ENCODE results near the gene CWC27. TPM values are rescaled to one million over a fixed set of nuclear protein-coding genes. Genes with fewer than 3 reads are reported as not detected.

Gene CWC27, protein sequence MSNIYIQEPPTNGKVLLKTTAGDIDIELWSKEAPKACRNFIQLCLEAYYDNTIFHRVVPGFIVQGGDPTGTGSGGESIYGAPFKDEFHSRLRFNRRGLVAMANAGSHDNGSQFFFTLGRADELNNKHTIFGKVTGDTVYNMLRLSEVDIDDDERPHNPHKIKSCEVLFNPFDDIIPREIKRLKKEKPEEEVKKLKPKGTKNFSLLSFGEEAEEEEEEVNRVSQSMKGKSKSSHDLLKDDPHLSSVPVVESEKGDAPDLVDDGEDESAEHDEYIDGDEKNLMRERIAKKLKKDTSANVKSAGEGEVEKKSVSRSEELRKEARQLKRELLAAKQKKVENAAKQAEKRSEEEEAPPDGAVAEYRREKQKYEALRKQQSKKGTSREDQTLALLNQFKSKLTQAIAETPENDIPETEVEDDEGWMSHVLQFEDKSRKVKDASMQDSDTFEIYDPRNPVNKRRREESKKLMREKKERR
- polyA plus RNA-seq: 10 to 100 TPM in 3 of 4 donors, 1 to 10 TPM in 1; 7.0 to 21.3 (median 14.8) TPM
- long read RNA-seq, donor 1, partial matches to known transcripts: 0 of 2 reads
- long read RNA-seq, donor 1, other reads (novel, unspliced or antisense): 0 of 2 reads
- long read RNA-seq, donor 2: 0 reads
- long read RNA-seq, donor 3, partial matches to known transcripts: 0 of 2 reads
- long read RNA-seq, donor 3, other reads (novel, unspliced or antisense): 0 of 2 reads
- long read RNA-seq, donor 4, partial matches to known transcripts: 0 of 2 reads
- long read RNA-seq, donor 4, other reads (novel, unspliced or antisense): 0 of 2 reads
- long read RNA-seq, donor 5: 0 reads
- long read RNA-seq, donor 6, partial matches to known transcripts: 0 of 1 reads
- long read RNA-seq, donor 6, other reads (novel, unspliced or antisense): 0 of 1 reads
- long read RNA-seq, donor 7, transcript CWC27-201 (14 exons, 2,078 nt): major isoform, 6 of 7 reads
- long read RNA-seq, donor 7, partial matches to known transcripts: 0 of 7 reads
- long read RNA-seq, donor 7, other reads (novel, unspliced or antisense): 0 of 7 reads
- long read RNA-seq, donor 8: 0 reads
- long read RNA-seq, donor 9: 0 reads
- long read RNA-seq, donor 10, partial matches to known transcripts: 0 of 1 reads
- long read RNA-seq, donor 10, other reads (novel, unspliced or antisense): 0 of 1 reads

DNA sequence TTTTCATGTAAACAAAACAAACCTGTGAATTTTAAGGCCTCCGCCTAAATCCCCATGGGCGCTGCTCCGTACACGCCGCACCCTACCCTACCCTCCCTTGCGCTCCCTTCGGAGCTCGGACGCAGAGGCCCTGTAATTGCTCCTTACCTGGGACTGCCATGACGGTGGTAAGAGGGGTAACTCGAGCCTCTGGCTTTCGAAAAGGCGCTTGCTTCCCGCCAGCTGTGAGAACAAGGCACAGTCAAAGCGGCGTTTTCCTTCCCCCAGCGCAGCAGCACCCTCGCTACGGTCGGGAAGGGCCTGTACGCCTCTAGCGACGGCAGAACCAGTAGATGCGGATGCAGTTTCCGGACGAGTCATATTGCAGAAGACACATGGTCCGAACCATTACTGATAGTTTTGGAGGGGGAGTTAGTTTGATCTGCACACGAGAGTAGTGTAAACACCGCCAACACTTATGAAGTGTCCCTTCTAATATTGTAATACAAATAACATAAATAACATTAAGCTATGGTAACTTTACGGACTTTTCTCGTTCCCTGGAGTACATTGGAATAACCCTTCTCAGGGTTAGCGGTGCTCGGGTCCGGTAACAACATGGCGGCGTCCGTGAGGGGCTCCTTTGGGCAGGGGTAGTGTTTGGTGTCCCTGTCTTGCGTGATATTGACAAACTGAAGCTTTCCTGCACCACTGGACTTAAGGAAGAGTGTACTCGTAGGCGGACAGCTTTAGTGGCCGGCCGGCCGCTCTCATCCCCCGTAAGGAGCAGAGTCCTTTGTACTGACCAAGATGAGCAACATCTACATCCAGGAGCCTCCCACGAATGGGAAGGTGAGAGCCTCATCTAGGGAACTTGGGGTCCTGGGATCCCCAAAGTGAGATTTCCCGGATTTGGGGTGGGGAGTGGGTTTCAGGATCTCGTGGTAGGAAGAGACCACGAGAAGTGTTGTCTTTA, at the start of gene CWC27, which contains the start of gene SREK1IP1:
CWC27 (plus strand) TSS at position 573 of the 955 bp plus-strand sequence; CDS start at position 790, 217 bp downstream.
SREK1IP1 (minus strand) TSS at position 334 of the 955 bp plus-strand sequence; CDS start at position 160, 174 bp downstream.
- Histone ChIP-seq H3K27me3 (ENCODE audit: control insufficient read depth in 3 of 3, insufficient read depth in 3 of 3, low read length in 3 of 3) (no peaks in the 10 kb centered on the region), H3K9me3 (ENCODE audit: control insufficient read depth in 2 of 2, insufficient read depth in 1 of 2, low read depth in 1 of 2, low read length in 1 of 2) (no peaks in the 10 kb centered on the region), H3K36me3 (ENCODE audit: control insufficient read depth in 3 of 3, insufficient read depth in 2 of 3, low read depth in 1 of 3, low read length in 3 of 3) (peaks cover 0 to 3% (median 0%) of the 10 kb centered on the region in 3 donors), H3K4me1 (ENCODE audit: control insufficient read depth in 3 of 3, insufficient read depth in 2 of 3, low read depth in 1 of 3, low read length in 2 of 3) (peaks cover 12 to 21% (median 21%) of the 10 kb centered on the region in 3 donors), H3K4me3 (ENCODE audit: low read depth in 1 of 3, low read length in 3 of 3) (peak within 1 kb of the TSS; percentile 72 to 98 (median 74)), H3K27ac (ENCODE audit: low read depth in 1 of 3, low read length in 2 of 3) (peak within 1 kb of the TSS; percentile 82 to 90 (median 87))
- DNase-seq: peak; percentile 88 to 95
- FAIRE-seq: no peak
- WGBS, 3 donors: 0 to 1% (median 0%) methylated on average over 48 of the region's 48 CpGs

DNA sequence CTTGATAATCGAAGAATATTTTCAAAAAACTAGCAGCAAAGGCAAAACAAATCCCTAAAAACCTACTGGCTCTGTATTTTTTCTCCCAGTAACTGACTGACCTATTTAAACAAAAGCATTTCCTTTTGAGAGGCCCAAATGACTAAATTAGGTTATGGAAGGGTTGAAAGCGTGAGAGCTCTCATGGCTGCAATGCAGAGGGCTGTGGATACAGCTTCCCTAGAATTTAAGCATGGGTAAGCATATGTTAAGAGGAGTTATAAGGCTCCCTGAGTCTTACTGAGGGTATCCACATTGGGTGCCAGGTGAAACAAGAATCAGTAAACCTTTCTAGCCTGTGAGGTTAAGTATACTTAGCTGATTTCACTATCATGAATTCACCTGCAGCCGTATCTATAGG, 46.1 kb upstream of the CWC27 start:
- 78 to 97% (median 97%) methylated on average over 3 of the region's 3 CpGs for WGBS, 3 donors
- Histone ChIP-seq H3K4me1 (ENCODE audit: control insufficient read depth in 3 of 3, insufficient read depth in 2 of 3, low read depth in 1 of 3, low read length in 2 of 3) (no peaks in the 10 kb centered on the region), H3K4me3 (ENCODE audit: low read depth in 1 of 3, low read length in 3 of 3) (no peak overlapping the region), H3K9me3 (ENCODE audit: control insufficient read depth in 2 of 2, insufficient read depth in 1 of 2, low read depth in 1 of 2, low read length in 1 of 2) (no peaks in the 10 kb centered on the region), H3K27me3 (ENCODE audit: control insufficient read depth in 3 of 3, insufficient read depth in 3 of 3, low read length in 3 of 3) (no peaks in the 10 kb centered on the region), H3K27ac (ENCODE audit: low read depth in 1 of 3, low read length in 2 of 3) (no peak overlapping the region), H3K36me3 (ENCODE audit: control insufficient read depth in 3 of 3, insufficient read depth in 2 of 3, low read depth in 1 of 3, low read length in 3 of 3) (peaks cover 0 to 8% (median under 1%) of the 10 kb centered on the region in 3 donors)
- DNase-seq (no peak), FAIRE-seq (no peak)

DNA sequence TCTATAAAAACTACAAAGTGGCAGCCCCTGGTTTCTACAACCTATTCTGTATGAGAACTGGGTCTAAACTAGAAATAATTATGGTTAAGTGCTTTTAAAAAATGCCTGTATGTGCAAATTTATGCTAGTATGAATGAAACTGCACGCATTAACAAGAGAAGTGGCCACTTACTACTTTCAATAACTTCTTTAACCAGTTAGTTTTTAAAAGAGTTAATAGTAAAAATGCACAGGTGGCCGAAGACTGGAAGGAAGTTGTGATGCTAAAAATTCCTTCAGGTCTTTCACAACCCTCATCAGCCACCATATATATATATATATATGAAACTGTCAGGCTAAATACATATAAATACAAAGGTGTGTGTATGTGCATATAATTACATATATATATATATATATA, 41.6 kb upstream of the CWC27 start:
- no peak for FAIRE-seq
- no peak overlapping the region for H3K27ac ChIP-seq (ENCODE audit: low read depth in 1 of 3, low read length in 2 of 3)
- H3K36me3 ChIP-seq (ENCODE audit: control insufficient read depth in 3 of 3, insufficient read depth in 2 of 3, low read depth in 1 of 3, low read length in 3 of 3): peaks cover 0 to 13% (median 2%) of the 10 kb centered on the region in 3 donors
- WGBS, 3 donors: 90 to 97% (median 95%) methylated on average over 2 of the region's 2 CpGs
- H3K9me3 ChIP-seq (ENCODE audit: control insufficient read depth in 2 of 2, insufficient read depth in 1 of 2, low read depth in 1 of 2, low read length in 1 of 2): no peaks in the 10 kb centered on the region
- H3K4me3 ChIP-seq (ENCODE audit: low read depth in 1 of 3, low read length in 3 of 3): no peak overlapping the region
- no peaks in the 10 kb centered on the region for H3K27me3 ChIP-seq (ENCODE audit: control insufficient read depth in 3 of 3, insufficient read depth in 3 of 3, low read length in 3 of 3)
- no peak for DNase-seq
- H3K4me1 ChIP-seq (ENCODE audit: control insufficient read depth in 3 of 3, insufficient read depth in 2 of 3, low read depth in 1 of 3, low read length in 2 of 3): no peaks in the 10 kb centered on the region

DNA sequence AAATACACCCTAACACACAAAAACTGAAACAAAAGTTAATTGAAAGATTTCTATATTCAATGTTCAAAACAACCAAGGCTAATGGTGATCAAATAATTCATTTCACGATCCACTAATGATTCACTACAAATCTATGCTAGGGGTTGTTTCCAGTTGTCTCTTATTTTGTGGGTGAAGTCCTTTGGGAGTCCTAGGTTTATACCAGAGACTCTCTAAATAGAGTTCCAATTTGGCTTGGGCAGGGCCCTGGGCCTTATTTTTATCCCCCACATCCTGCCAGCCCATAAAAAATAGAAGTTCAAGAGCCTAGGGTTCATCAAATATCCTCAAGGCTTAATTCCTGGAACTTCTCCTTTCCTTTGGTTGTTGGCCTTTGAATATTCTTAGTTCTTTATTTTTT, 26.3 kb upstream of the CWC27 start:
- 88 to 97% (median 97%) methylated on average over 1 of the region's 1 CpG for WGBS, 3 donors
- Histone ChIP-seq H3K36me3 (ENCODE audit: control insufficient read depth in 3 of 3, insufficient read depth in 2 of 3, low read depth in 1 of 3, low read length in 3 of 3) (peaks cover 0 to 3% (median 2%) of the 10 kb centered on the region in 3 donors), H3K4me1 (ENCODE audit: control insufficient read depth in 3 of 3, insufficient read depth in 2 of 3, low read depth in 1 of 3, low read length in 2 of 3) (no peaks in the 10 kb centered on the region), H3K27me3 (ENCODE audit: control insufficient read depth in 3 of 3, insufficient read depth in 3 of 3, low read length in 3 of 3) (no peaks in the 10 kb centered on the region), H3K27ac (ENCODE audit: low read depth in 1 of 3, low read length in 2 of 3) (no peak overlapping the region), H3K4me3 (ENCODE audit: low read depth in 1 of 3, low read length in 3 of 3) (no peak overlapping the region), H3K9me3 (ENCODE audit: control insufficient read depth in 2 of 2, insufficient read depth in 1 of 2, low read depth in 1 of 2, low read length in 1 of 2) (no peaks in the 10 kb centered on the region)
- DNase-seq: no peak
- FAIRE-seq: no peak

DNA sequence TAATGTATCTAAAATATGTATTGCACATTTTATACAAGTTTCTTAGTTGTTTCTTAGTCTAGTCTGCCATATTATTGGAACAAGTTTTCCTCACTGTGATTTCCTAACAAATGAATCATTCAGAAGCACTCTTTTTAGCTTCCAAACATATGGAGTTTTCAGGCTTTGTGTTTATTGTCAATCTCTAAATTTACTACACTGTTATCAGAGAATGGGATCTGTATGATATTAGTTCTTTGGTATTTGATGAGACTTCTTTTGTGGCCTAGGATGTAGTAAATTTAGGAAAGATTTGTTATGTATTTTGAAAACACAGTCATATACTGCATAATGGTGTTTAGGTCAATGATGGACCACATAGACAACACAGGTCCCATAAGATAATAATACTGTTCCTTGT, 25.9 kb upstream of the CWC27 start:
- Histone ChIP-seq H3K27ac (ENCODE audit: low read depth in 1 of 3, low read length in 2 of 3) (no peak overlapping the region), H3K9me3 (ENCODE audit: control insufficient read depth in 2 of 2, insufficient read depth in 1 of 2, low read depth in 1 of 2, low read length in 1 of 2) (no peaks in the 10 kb centered on the region), H3K4me3 (ENCODE audit: low read depth in 1 of 3, low read length in 3 of 3) (no peak overlapping the region), H3K4me1 (ENCODE audit: control insufficient read depth in 3 of 3, insufficient read depth in 2 of 3, low read depth in 1 of 3, low read length in 2 of 3) (no peaks in the 10 kb centered on the region), H3K27me3 (ENCODE audit: control insufficient read depth in 3 of 3, insufficient read depth in 3 of 3, low read length in 3 of 3) (no peaks in the 10 kb centered on the region), H3K36me3 (ENCODE audit: control insufficient read depth in 3 of 3, insufficient read depth in 2 of 3, low read depth in 1 of 3, low read length in 3 of 3) (peaks cover 0 to 3% (median 2%) of the 10 kb centered on the region in 3 donors)
- FAIRE-seq (no peak), DNase-seq (no peak)

DNA sequence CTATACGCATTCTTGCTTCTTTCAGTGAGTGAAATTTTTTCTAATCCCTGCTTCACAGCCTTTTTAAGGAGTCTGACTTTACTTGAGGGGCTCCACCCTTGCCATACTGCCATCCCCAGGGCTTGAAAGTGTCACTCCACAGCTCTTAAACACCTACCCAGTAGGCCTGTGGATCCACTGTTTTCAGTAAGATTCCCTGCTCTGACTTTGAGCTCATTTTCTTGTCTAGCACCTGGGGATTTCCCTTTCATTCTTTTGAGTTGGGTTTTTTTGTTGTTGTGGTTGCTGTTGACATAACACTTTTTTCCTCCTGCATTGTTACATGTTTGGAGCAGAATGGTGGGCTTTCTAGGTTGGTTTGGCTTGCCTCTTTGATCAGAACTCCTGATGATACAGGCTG, 23.8 kb upstream of the CWC27 start:
- WGBS, 3 donors: 95 to 100% (median 96%) methylated on average over 1 of the region's 1 CpG
- DNase-seq (no peak), FAIRE-seq (no peak)
- Histone ChIP-seq H3K27ac (ENCODE audit: low read depth in 1 of 3, low read length in 2 of 3) (no peak overlapping the region), H3K27me3 (ENCODE audit: control insufficient read depth in 3 of 3, insufficient read depth in 3 of 3, low read length in 3 of 3) (no peaks in the 10 kb centered on the region), H3K9me3 (ENCODE audit: control insufficient read depth in 2 of 2, insufficient read depth in 1 of 2, low read depth in 1 of 2, low read length in 1 of 2) (no peaks in the 10 kb centered on the region), H3K4me1 (ENCODE audit: control insufficient read depth in 3 of 3, insufficient read depth in 2 of 3, low read depth in 1 of 3, low read length in 2 of 3) (no peaks in the 10 kb centered on the region), H3K36me3 (ENCODE audit: control insufficient read depth in 3 of 3, insufficient read depth in 2 of 3, low read depth in 1 of 3, low read length in 3 of 3) (peaks cover 0 to 3% (median 0%) of the 10 kb centered on the region in 3 donors), H3K4me3 (ENCODE audit: low read depth in 1 of 3, low read length in 3 of 3) (no peak overlapping the region)

DNA sequence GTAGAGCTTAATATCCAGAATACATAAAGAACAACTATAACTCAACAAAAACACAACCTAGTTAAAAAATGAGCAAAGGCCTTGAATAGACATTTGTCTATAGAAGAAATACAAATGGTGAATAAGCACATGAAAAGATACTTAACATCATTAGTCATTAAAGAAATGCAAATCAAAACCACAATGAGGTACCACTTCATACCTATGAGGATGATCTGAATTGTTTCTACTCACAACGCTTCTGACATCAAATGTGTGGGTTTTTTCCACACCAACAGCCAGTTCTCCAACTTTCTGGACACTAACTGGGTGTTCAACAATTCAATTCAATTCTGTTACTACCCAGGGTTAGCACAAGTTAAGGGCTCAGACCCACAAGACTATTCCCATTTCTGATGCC, 22.3 kb upstream of the CWC27 start:
- 83 to 94% (median 90%) methylated on average over 1 of the region's 1 CpG for WGBS, 3 donors
- peak; percentile 23 for FAIRE-seq

More for the DNA sequence above, 22.3 kb upstream of the CWC27 start:
- H3K36me3 ChIP-seq (ENCODE audit: control insufficient read depth in 3 of 3, insufficient read depth in 2 of 3, low read depth in 1 of 3, low read length in 3 of 3): peaks cover 0 to 3% (median 2%) of the 10 kb centered on the region in 3 donors
- H3K27ac ChIP-seq (ENCODE audit: low read depth in 1 of 3, low read length in 2 of 3): no peak overlapping the region
- DNase-seq: no peak
- H3K4me1 ChIP-seq (ENCODE audit: control insufficient read depth in 3 of 3, insufficient read depth in 2 of 3, low read depth in 1 of 3, low read length in 2 of 3): no peaks in the 10 kb centered on the region
- H3K4me3 ChIP-seq (ENCODE audit: low read depth in 1 of 3, low read length in 3 of 3): no peak overlapping the region
- no peaks in the 10 kb centered on the region for H3K27me3 ChIP-seq (ENCODE audit: control insufficient read depth in 3 of 3, insufficient read depth in 3 of 3, low read length in 3 of 3)
- no peaks in the 10 kb centered on the region for H3K9me3 ChIP-seq (ENCODE audit: control insufficient read depth in 2 of 2, insufficient read depth in 1 of 2, low read depth in 1 of 2, low read length in 1 of 2)

All from small intestine (tissue), 16 donors.